Measurements from ENCODE around the gene TTLL10. TPM values are rescaled to one million over a fixed set of nuclear protein-coding genes. Genes with fewer than 3 reads are reported as not detected.

TTLL10 gene
- total and polyA plus RNA-seq, 2 experiments from 2014 or later: 0.45 TPM; not detected in 1

- no peak overlapping the region for H3K4me3 ChIP-seq
- Mint-ChIP-seq H3K4me1 (peaks cover 10% of the 10 kb centered on the region), H3K36me3 (ENCODE audit: low read depth) (peaks cover 3% of the 10 kb centered on the region; the same call in 2 of the 3 replicates), H3K4me3 (no peak overlapping the region), H3K27me3 (ENCODE audit: insufficient read depth, low read depth, poor library complexity) (peaks cover 28% of the 10 kb centered on the region), H3K27ac (no peak overlapping the region), H3K9me3 (peaks cover 3% of the 10 kb centered on the region; the same call in 1 of the 3 replicates)
- H3K9me2 ChIP-seq (ENCODE audit: insufficient read depth): no peaks in the 10 kb centered on the region
- H3K27me3 ChIP-seq (ENCODE audit: insufficient read depth): no peaks in the 10 kb centered on the region
- no peaks in the 10 kb centered on the region for H3K36me3 ChIP-seq (ENCODE audit: insufficient read depth)
- ATAC-seq (no peak), DNase-seq (ENCODE audit: low spot score) (no peak)
- no peak for TF ChIP-seq STAT1 (IDR thresholded peaks at IDR 0.05; ENCODE audit: unreplicated experiment)
- no peak for TF ChIP-seq CTCF (conservative IDR thresholded peaks at IDR 0.05; ENCODE audit: low read depth in 2 of 2)
- TF ChIP-seq REST (IDR thresholded peaks at IDR 0.05; ENCODE audit: unreplicated experiment): no peak
- TF ChIP-seq NANOG (IDR thresholded peaks at IDR 0.05; ENCODE audit: borderline replicate concordance): no peak
- TF ChIP-seq EZH2 (IDR thresholded peaks at IDR 0.05; ENCODE audit: low read depth, unreplicated experiment): no peak
- TF ChIP-seq ZNF331 (CRISPR knock-in tag; IDR thresholded peaks at IDR 0.05; ENCODE audit: low read depth): no peak
- no peak for TF ChIP-seq POLR2AphosphoS5 (IDR thresholded peaks at IDR 0.05; ENCODE audit: low read depth)
- TF ChIP-seq ETS1 (IDR thresholded peaks at IDR 0.05): no peak
- H3F3A ChIP-seq (replicated peaks; ENCODE audit: low read depth): 0 out of 2 replicates have a peak, but pooled peaks cover 10% of the 10 kb centered on the region
- H3K4me2 ChIP-seq: no peak overlapping the region
- H3K79me2 ChIP-seq (replicated peaks; ENCODE audit: insufficient read depth): peaks cover 6% of the 10 kb centered on the region; the same call in 1 of the 2 replicates
- peaks cover 14% of the 10 kb centered on the region; the same call in 1 of the 2 replicates for H3K4me1 ChIP-seq (ENCODE audit: insufficient read depth)
- H3K27ac ChIP-seq (ENCODE audit: low read depth): no peak overlapping the region
- H4K20me1 ChIP-seq (replicated peaks; ENCODE audit: insufficient read depth): no peaks in the 10 kb centered on the region
- H2AFZ ChIP-seq: no peak overlapping the region
Observed at GRCh38 chr1:1160281-1160930, 13.3 kb upstream of the TTLL10 start.

All from GM23338 (cell line).